Activated naive CD8-positive, alpha-beta T cell treated with anti-CD3 and anti-CD28 coated beads, Interleukin-2, amount 50 U/mL, for 16 hours (primary cell): Measurements from ENCODE around the gene DIS3L2.

Experiments used
- DNase-seq: peaks from one replicate; pipeline ENCODE4 v3.0.0-alpha.2; 2020; ENCODE audit warnings: low read depth, low spot score

The DIS3L2 gene

DNA sequence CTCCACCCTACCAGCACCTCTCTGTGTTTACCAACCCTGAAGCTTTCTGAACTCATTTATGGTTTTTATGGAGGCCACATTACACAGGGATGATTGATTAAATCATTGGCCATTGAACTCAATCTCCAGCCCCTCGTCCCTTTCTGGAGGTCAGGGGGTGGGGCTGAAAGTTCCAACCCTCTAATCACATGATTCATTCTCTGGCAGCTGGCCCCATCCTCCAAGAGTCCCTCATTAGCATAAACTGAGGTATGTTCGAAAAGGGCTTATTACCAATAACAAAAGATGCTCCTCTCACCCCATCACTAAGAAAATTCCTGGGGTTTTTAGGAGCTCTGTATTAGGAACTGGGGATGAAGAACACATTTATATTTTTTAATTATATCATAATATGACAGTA is 92.3 kb downstream of the DIS3L2 start:
- DNase-seq, result no peak

GRCh38 chr2:232058063-232058877 is 96.8 kb downstream of the DIS3L2 start:
- no peak for DNase-seq

GRCh38 chr2:232058931-232059330 is 97.4 kb downstream of the DIS3L2 start:
- no peak for DNase-seq

DNA sequence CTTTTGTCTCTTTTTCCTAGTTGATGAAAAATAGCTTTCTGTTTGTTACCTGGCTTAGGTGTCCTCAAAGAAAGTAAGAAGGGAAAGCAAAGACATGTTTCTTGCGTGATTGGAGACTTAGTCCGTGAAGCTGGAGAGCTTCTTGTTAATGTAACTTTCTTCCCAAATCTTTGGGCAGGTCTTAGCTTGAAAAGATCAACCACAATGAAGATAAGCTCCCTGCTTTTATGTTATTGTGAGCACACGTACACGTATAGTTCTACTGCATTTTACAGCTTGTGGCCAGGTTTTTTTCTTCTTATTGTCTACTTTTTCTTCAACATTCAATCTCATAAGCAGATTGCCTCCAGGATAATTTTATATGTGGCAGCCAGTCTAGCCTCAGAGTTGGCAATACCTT is 99.8 kb downstream of the DIS3L2 start:
- no peak for DNase-seq

DNA sequence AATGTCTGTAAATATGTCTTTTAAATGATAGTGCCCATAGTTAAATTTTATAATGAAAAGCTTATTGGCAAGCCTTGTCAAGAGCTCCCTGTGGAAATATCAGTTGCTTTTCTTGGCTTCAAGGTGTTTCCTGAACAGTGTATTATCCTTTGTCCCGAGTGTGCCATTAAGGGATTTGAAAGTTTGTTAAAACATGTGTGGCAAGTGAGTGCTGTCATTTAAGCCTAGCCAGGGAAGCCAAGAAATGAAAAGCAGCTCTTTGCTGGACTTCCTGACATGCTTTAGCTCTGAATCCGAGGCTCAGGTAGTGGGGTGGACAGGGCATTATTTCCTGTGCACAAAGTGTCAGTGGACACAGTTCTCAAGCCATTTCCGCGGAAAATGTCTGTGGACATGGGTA is 111.5 kb downstream of the DIS3L2 start:
- no peak for DNase-seq

DNA sequence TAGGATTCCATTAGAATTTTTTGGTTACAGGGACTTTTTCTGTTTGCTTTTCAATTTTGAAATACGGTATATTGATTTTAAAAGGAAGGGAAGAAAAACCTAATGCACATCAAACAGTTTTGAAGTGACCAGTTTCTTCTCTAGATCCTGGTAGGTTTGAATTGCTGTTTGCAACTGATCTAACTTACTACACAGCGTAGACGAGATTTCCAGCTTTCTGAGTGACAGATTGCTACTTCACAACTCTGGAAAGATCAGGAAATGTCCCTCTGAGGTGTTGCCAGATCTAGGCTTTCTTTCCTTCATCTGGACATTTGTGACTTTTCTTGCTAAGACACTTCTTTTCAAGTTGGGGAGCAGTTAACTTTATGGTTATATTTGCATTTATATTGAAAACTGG is 112.2 kb downstream of the DIS3L2 start:
- no peak for DNase-seq

DNA sequence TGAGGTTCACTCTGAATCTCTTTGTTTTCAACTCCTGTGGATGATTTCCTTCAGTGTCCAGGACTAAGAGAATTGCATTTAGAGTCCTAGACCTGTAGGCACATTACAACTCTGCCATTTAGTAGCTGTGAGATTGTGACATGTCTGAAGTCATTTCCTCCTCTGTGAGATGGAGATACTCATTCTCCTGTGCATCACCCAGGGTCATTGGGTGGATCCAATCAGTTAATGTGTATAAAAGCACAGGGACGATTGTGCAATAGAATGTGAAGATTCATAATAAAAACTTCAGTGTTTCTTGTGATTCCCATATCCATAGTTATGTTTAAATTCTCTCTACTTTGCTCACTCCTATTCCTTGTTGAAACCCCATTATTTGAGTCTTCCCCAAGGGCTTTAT is 113.6 kb downstream of the DIS3L2 start:
- DNase-seq, result no peak

DNA sequence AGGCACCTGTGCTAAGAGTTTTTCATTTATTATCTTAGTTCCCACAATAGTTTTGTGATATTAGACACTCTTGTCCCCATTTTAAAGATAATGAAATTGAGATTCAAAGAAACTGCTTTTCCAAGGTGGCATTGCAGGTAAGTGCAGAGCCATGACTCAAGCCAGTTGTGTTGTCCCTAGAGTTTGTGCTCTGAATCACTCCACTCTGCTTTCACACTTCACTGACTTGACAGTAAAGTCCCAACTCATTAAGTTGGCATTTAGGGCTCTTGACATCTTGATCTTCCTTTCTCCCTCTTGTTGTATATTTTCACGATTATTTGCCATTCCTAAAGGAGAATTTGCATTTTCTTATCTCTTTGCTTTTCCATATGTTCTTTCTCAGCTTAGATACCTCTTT is 114.3 kb downstream of the DIS3L2 start:
- DNase-seq, result no peak

GRCh38 chr2:232076272-232076671 is 114.8 kb downstream of the DIS3L2 start:
- DNase-seq, result no peak

GRCh38 chr2:232076736-232077135 is 115.2 kb downstream of the DIS3L2 start:
- DNase-seq, result no peak

GRCh38 chr2:232085164-232085563 is 123.7 kb downstream of the DIS3L2 start:
- DNase-seq, result no peak

GRCh38 chr2:232085826-232086425 is 124.4 kb downstream of the DIS3L2 start:
- no peak for DNase-seq

DNA sequence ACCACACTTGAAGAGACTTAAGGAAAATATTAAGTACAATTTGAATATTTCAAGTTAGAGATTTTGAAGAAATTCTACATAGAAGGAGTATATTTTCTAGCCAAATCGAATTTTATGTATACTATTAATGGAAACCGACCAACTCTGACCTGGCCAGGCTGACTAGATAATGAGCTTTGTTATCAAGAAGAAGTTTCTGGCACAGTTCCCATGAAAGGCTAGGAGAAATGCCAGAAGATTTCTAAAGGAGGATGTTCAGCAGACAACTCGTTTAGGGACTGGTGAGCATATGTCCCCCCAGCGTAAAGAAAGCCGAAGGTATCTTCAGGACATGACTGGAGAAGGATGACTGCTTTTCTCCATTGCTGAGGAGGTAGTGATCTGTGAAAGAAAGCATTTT is 127.3 kb downstream of the DIS3L2 start:
- DNase-seq, result no peak

GRCh38 chr2:232094201-232094600 is 132.7 kb downstream of the DIS3L2 start:
- no peak for DNase-seq

DNA sequence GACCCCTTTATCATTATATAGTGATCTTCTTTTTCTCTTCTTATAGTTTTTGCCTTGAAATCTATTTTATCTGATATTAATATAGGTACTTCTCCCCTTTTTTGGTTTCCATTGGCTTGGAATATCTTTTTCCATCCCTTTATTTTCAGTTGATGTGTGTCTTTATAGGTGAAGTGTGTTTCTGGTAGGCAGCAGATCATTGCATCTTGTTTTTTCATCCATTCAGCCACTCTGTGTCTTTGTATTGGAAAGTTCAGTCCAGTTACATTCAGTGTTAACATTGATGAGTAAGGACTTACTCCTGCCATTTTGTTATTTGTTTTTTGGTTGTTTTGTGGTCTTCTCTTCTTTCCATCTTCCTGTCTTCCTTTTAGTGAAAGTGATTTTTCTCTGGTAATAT is 133.4 kb downstream of the DIS3L2 start:
- DNase-seq, result no peak

- no peak for DNase-seq
These were observed 135.7 kb downstream of the DIS3L2 start for GRCh38 chr2:232097260-232097659.

DNA sequence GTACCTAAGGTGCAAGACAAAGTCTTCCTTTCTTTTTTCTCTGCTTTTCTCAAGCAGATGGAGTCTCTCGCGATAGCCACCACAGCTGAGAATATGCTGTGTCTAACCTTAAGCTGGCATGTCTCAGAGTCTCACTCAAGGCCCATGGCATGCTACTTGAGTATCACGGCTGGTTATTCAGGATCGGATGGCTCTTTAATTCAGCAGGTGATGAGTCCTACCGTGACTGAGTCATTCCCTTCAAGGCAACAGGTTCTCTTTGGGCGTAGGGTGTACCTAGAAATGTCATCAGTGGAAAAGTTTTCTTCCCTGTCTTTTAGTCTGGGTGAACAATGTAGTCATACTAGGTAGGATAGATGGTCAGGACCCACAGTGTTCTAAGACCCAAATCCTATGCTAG is 136.2 kb downstream of the DIS3L2 start:
- DNase-seq, result no peak

- DNase-seq, result no peak
These were observed 140.9 kb downstream of the DIS3L2 start for GRCh38 chr2:232102380-232102779.

DNA sequence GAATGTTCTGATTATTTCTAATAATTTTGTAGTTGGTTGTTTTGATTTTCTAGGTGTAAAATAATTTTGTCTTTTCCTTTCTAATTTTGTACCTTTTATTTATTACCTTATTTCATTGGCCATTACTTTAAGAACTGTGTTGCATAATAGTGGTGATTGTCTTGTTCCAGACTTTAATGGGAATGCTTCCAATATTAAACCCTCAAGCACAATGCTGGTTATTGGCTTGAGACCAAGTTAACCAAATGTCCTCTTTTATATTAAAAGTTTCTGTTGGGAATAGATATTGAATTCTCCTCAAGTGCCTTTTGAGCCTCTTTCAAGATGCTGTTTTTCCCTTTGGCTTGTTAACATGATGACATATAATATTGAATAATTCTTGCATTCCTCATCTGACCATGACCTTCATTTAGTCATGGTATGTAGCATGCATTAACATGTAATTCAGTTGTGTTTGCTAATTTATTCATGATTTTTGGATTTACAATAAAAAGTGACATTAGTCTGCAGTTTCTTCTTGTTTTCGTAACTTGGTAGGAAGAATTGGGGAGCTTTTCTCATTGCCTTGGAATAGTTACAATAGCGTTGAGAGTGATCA is 141.7 kb downstream of the DIS3L2 start:
- no peak for DNase-seq

- no peak for DNase-seq
These were observed 142.6 kb downstream of the DIS3L2 start for GRCh38 chr2:232104076-232104646.

GRCh38 chr2:232111551-232111950 is 150.0 kb downstream of the DIS3L2 start:
- DNase-seq, result no peak

DNA sequence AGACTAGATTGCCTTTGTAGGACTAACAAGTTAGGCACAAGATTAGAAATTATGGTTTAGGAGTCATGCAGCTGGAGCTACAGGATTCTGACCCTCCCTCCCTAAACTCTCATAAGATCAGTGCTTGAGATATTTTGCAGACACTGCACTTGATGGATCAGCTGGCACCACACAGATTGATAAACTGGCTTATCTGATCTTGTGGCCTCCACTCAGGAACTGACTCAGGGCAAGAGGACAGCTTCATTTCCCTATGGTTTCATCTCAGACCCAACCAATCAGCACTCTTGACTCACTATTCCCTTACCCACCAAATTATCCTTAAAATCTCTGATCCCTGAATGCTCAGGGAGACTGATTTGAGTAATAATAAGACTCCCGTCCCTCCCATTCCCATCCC is 152.3 kb downstream of the DIS3L2 start:
- no peak for DNase-seq
